SJCRH30 (cell line): Measurements from ENCODE around the gene DRAM1. TPM values are rescaled to one million over a fixed set of nuclear protein-coding genes. Genes with fewer than 3 reads are reported as not detected.
"Not testable (repeated sequence)": the region's sequence is repeated elsewhere in the genome, so short reads cannot be mapped to it uniquely, and the experiment has no call there.

Experiments used
- DNase-seq, 2 experiments: peaks; one replicate each; pipeline ENCODE4 v3.0.0-alpha.2; 2015 to 2020
- H3K27ac ChIP-seq: fragments of 250-450 bp; sonication (Bioruptor Pico); 2 replicates; pipeline ENCODE4 v1.5.1; 2020; ENCODE audit warnings: mild to moderate bottlenecking, moderate library complexity
- H3K27me3 ChIP-seq: fragments of 250-450 bp; sonication (Bioruptor Pico); 2 replicates; pipeline ENCODE4 v1.5.1; 2020; ENCODE audit warnings: mild to moderate bottlenecking, moderate library complexity
- H3K36me3 ChIP-seq: fragments of 250-450 bp; sonication (Bioruptor Pico); 2 replicates; pipeline ENCODE4 v1.5.1; 2020; ENCODE audit warnings: mild to moderate bottlenecking, moderate library complexity
- H3K4me1 ChIP-seq: fragments of 250-450 bp; sonication (Bioruptor Pico); 2 replicates; pipeline ENCODE4 v1.5.1; 2020; ENCODE audit warnings: mild to moderate bottlenecking, moderate library complexity
- H3K4me3 ChIP-seq: fragments of 250-450 bp; sonication (Bioruptor Pico); 2 replicates; pipeline ENCODE4 v1.5.1; 2020; ENCODE audit warnings: mild to moderate bottlenecking, moderate library complexity
- H3K9me3 ChIP-seq: fragments of 250-450 bp; sonication (Bioruptor Pico); replicated peaks from 2 replicates; pipeline ENCODE4 v1.5.1; 2020; ENCODE audit warnings: mild to moderate bottlenecking, moderate library complexity
- total RNA-seq: library from RNA; depleted of rRNA; stranded (reverse); fragments of >200 nt; shearing (Covaris generic); gene quantifications from 2 replicates; pipeline ENCODE4 v1.2.3, GENCODE V29; 2014

DRAM1 gene
- total RNA-seq, 1 experiment from 2014 or later = 0.12 TPM

DNA sequence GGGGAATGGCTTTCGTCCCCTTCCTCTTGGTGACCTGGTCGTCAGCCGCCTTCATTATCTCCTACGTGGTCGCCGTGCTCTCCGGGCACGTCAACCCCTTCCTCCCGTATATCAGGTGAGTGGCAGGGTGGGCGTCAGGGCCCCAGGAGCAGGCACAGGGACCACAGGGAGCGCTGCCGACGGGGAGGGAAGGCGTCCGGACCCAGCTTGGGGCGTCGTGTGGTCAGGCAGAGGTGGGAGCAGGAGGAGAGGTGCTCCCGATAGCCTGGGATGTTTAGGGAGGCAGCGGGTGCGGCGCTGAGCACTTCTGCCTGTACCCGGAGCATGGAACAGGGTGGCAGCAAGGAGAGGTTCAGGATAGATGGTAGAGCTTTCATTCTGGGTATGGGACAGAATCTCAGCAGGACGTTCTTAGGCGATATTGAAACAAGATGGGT is 444 bp downstream of the DRAM1 start:
- Histone ChIP-seq H3K9me3 (no peaks in the 10 kb centered on the region), H3K4me3 (peak overlapping the region; percentile 62), H3K27ac (no peak overlapping the region), H3K27me3 (no peaks in the 10 kb centered on the region), H3K4me1 (no peaks in the 10 kb centered on the region), H3K36me3 (no peaks in the 10 kb centered on the region)
- DNase-seq = no peak

DNA sequence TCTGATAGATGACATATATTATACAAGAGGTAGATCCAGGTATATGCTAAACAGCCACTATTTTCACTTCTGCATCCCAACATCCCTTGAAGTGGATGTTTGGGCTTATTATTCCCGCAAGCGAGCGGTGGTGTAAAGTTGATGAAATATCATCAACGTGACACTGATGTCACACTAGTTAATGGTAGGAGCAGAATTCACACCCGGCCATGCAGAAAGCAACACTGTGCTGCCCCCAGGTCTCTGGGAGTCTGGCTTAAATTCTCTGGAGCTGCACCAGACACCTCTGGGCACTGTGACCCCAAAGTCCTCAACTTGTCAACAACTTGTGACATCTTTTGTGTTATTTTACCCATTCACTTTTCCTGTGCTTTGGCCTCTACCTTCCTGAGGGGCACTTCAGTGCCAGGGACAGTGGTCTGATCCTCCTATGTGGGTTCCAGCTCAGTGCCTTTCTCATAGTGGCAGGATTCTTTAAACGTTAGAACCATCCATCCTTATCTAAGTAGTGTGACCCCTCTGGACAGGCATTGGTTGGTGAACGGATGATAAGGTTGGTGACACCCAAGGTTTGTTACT is 952 bp downstream of the DRAM1 start:
- Histone ChIP-seq H3K36me3 (no peaks in the 10 kb centered on the region), H3K4me3 (no peak overlapping the region), H3K27ac (no peak overlapping the region), H3K9me3 (no peaks in the 10 kb centered on the region), H3K27me3 (no peaks in the 10 kb centered on the region), H3K4me1 (no peaks in the 10 kb centered on the region)
- no peak for DNase-seq

- H3K36me3 ChIP-seq = no peaks in the 10 kb centered on the region
- no peaks in the 10 kb centered on the region for H3K27me3 ChIP-seq
- no peaks in the 10 kb centered on the region for H3K9me3 ChIP-seq
- no peak for DNase-seq
- H3K4me3 ChIP-seq = no peak overlapping the region
- no peak overlapping the region for H3K27ac ChIP-seq
- no peaks in the 10 kb centered on the region for H3K4me1 ChIP-seq
Measured at GRCh38 chr12:101880769-101881168, 3.4 kb downstream of the DRAM1 start.

- Histone ChIP-seq H3K36me3 (no peaks in the 10 kb centered on the region), H3K9me3 (no peaks in the 10 kb centered on the region), H3K4me1 (no peaks in the 10 kb centered on the region), H3K27me3 (no peaks in the 10 kb centered on the region), H3K4me3 (no peak overlapping the region), H3K27ac (no peak overlapping the region)
- DNase-seq = no peak
Measured at GRCh38 chr12:101881228-101881627, 3.8 kb downstream of the DRAM1 start.

DNA sequence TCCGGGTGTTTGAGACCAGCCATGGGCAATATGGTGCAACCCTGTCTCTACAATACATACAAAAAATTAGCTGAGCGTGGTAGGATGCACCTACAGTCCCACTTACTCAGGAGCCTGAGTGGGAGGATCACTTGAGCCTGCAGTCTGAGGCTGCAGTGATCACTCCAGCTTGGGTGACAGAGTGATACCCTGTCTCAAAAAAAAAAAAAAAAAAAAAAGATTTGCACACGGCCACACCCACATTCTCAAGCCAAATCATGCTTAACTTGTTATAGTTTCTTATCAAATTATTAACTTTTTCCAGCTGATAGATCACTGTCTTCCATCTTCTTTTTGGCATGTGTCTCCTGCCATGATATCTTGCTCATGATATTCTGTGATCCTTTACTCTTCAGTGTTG is 6.8 kb downstream of the DRAM1 start:
- no peaks in the 10 kb centered on the region for H3K27me3 ChIP-seq
- no peaks in the 10 kb centered on the region for H3K36me3 ChIP-seq
- no peak overlapping the region for H3K27ac ChIP-seq
- no peak for DNase-seq
- no peak overlapping the region for H3K4me3 ChIP-seq
- no peaks in the 10 kb centered on the region for H3K9me3 ChIP-seq
- H3K4me1 ChIP-seq = no peaks in the 10 kb centered on the region

- H3K27me3 ChIP-seq, DNase-seq, H3K9me3 ChIP-seq, H3K27ac ChIP-seq, H3K4me3 ChIP-seq, H3K36me3 ChIP-seq, H3K4me1 ChIP-seq: not testable (repeated sequence)
Measured at GRCh38 chr12:101884781-101885340, 7.5 kb downstream of the DRAM1 start.

GRCh38 chr12:101885912-101886561 is 8.7 kb downstream of the DRAM1 start:
- Histone ChIP-seq H3K9me3 (no peaks in the 10 kb centered on the region), H3K4me3 (no peak overlapping the region), H3K4me1 (no peaks in the 10 kb centered on the region), H3K27ac (no peak overlapping the region), H3K36me3 (no peaks in the 10 kb centered on the region), H3K27me3 (no peaks in the 10 kb centered on the region)
- DNase-seq = no peak

DNA sequence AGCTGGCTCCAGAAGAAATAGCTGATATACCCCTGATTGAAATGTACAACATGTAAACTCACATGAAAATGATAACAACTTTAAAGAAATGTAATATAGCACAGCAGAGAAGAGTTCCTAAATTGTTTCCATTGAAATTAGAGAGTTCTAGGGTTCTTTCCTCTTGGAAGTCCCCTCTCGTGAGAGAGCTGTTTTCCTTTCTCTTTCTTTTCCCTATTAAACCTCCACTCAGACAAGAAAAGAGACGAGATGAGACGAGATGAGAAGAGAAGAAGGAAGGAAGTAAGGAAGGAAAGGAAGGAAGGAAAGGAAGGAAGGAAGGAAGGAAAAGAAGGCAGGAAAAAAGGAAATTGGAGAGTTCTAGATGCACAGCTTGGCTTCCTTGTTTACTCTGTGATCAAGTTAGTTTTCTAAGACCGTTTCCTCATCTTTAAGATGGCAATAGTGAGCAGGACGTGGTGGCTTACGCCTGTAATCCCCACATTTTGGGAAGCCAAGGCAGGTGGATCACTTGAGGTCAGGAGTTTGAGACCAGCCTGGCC is 11.9 kb downstream of the DRAM1 start:
- no peak overlapping the region for H3K4me3 ChIP-seq
- H3K27ac ChIP-seq = no peak overlapping the region

GRCh38 chr12:101891462-101891971 is 14.1 kb downstream of the DRAM1 start:
- Histone ChIP-seq H3K36me3 (no peaks in the 10 kb centered on the region), H3K4me3 (no peak overlapping the region), H3K27me3 (no peaks in the 10 kb centered on the region), H3K9me3 (no peaks in the 10 kb centered on the region), H3K4me1 (no peaks in the 10 kb centered on the region), H3K27ac (no peak overlapping the region)
- no peak for DNase-seq

More for the DNA sequence above, 11.9 kb downstream of the DRAM1 start:
- H3K36me3 ChIP-seq = no peaks in the 10 kb centered on the region
- H3K9me3 ChIP-seq = no peaks in the 10 kb centered on the region
- no peak for DNase-seq
- H3K4me1 ChIP-seq = no peaks in the 10 kb centered on the region
- no peaks in the 10 kb centered on the region for H3K27me3 ChIP-seq

- no peak for DNase-seq
- Histone ChIP-seq H3K27me3 (no peaks in the 10 kb centered on the region), H3K9me3 (no peaks in the 10 kb centered on the region), H3K4me3 (no peak overlapping the region), H3K36me3 (no peaks in the 10 kb centered on the region), H3K27ac (no peak overlapping the region), H3K4me1 (no peaks in the 10 kb centered on the region)
Measured at GRCh38 chr12:101892794-101893193, 15.4 kb downstream of the DRAM1 start.

DNA sequence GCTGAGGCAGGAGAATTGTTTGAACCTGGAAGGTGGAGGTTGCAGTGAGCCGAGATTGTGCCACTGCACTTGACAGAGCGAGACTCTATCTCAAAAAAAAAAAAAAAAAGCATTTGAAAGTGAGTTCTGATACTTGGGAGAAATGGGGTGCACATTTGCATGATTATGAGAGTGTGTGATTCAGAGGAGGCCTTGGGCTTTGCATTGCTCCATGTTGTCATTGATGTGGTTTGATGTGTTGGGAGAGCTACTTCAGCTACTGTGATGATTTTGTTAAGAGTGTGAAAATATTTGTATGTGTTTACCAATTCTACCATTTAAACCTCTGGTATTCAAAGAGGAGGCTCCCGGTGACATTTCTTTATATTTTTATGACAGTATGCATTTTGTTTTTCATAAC is 24.4 kb downstream of the DRAM1 start:
- Histone ChIP-seq H3K4me3 (no peak overlapping the region), H3K36me3 (no peaks in the 10 kb centered on the region), H3K27me3 (no peaks in the 10 kb centered on the region)

GRCh38 chr12:101902641-101903040 is 25.3 kb downstream of the DRAM1 start:
- no peak overlapping the region for H3K27ac ChIP-seq
- H3K36me3 ChIP-seq = no peaks in the 10 kb centered on the region
- H3K9me3 ChIP-seq = no peaks in the 10 kb centered on the region
- H3K4me1 ChIP-seq = no peaks in the 10 kb centered on the region
- H3K27me3 ChIP-seq = no peaks in the 10 kb centered on the region
- DNase-seq = no peak
- no peak overlapping the region for H3K4me3 ChIP-seq

More for the DNA sequence above, 24.4 kb downstream of the DRAM1 start:
- Histone ChIP-seq H3K4me1 (no peaks in the 10 kb centered on the region), H3K9me3 (no peaks in the 10 kb centered on the region), H3K27ac (no peak overlapping the region)
- DNase-seq = no peak

- DNase-seq = no peak
- H3K4me3 ChIP-seq = no peak overlapping the region
- H3K36me3 ChIP-seq = no peaks in the 10 kb centered on the region
- H3K27me3 ChIP-seq = no peaks in the 10 kb centered on the region
- H3K27ac ChIP-seq = no peak overlapping the region
- H3K4me1 ChIP-seq = no peaks in the 10 kb centered on the region
- no peaks in the 10 kb centered on the region for H3K9me3 ChIP-seq
Measured at GRCh38 chr12:101906226-101906625, 28.8 kb downstream of the DRAM1 start.

DNA sequence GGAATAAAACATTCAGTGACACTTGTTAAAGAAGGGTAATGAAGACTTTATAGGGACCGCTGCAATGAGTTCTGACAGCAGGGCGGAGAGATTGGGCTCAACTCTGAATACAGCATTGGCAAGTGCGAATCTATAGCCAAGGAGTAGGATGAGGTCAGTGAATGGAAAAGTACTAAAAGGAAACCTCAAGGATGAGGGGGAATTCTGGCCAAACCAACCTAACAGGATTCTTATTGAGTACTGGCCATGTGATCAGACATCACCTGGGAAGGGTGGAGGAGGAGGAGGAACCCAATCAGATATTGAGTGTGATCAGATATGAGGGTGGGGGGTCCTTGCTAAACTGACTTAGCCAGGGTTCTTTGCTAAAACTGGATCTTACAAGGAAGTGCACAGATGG is 31.0 kb downstream of the DRAM1 start:
- H3K36me3 ChIP-seq = no peaks in the 10 kb centered on the region
- no peaks in the 10 kb centered on the region for H3K27me3 ChIP-seq
- no peak overlapping the region for H3K27ac ChIP-seq
- H3K4me1 ChIP-seq = no peaks in the 10 kb centered on the region
- no peak for DNase-seq
- no peak overlapping the region for H3K4me3 ChIP-seq
- H3K9me3 ChIP-seq = no peaks in the 10 kb centered on the region

- Histone ChIP-seq H3K9me3 (no peaks in the 10 kb centered on the region), H3K4me3 (no peak overlapping the region), H3K27me3 (no peaks in the 10 kb centered on the region), H3K36me3 (no peaks in the 10 kb centered on the region), H3K4me1 (no peaks in the 10 kb centered on the region), H3K27ac (no peak overlapping the region)
- no peak for DNase-seq
Measured at GRCh38 chr12:101909646-101910045, 32.3 kb downstream of the DRAM1 start.
